Amygdala (tissue), 56 donors: Measurements from ENCODE around the gene ARMC6.
"Not testable (repeated sequence)": the region's sequence is repeated elsewhere in the genome, so short reads cannot be mapped to it uniquely, and the experiment has no call there.

Source experiments
- DNase-seq, 56 donors: peaks; one replicate each; lab custom pipeline; 2025; lab: John Stamatoyannopoulos, UW

ARMC6 gene

DNA sequence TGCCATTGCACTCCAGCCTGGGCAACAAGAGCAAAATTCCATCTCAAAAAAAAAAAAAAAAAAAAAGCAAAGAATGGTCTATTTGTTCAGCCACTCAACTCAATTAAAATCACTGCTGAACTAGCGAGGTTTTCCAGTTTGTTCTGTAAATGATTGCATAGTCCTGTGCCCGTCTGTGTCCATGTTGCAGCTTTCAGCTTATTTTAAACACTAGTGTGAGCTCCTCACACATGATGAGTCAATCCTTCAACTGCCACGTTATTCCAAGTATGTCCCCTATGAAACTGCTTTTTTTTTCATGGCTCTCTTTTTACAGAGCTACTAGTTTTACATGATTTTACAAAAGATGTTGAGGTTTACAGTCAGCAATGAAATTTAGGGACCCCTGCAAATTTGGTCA is 12.3 kb upstream of the ARMC6 start:
- DNase-seq, result peak in 3 of 56 donors; percentile 6 to 8 (median 8)

DNA sequence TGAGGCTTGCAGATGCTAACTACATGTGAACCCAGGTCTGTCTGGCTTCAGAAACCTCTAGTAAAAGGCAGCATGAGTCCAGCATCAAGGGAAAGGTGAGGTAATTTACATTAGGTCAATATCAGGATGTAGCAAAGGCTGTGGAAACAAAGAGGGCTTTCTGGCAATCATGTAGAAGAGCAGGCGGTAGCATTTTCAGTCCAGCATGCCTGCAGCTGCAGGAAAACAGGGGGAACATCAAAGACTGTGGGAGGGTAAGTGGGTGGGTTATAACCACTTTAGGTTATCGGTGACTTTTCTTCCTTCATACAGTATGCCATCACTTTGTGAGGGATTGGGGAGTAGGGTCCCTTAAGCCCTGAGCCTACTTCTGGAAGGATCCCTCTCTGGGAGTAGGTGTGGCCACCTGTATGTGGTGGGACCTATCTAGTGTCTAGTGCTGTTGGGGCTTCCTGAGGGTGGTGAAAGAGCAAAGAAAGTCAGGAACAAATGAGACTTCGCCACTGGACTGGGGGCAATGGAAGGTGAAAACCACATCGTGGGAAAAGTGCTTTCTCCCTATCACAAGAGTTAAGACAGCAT is 10.9 kb upstream of the ARMC6 start:
- no peak for DNase-seq

DNA sequence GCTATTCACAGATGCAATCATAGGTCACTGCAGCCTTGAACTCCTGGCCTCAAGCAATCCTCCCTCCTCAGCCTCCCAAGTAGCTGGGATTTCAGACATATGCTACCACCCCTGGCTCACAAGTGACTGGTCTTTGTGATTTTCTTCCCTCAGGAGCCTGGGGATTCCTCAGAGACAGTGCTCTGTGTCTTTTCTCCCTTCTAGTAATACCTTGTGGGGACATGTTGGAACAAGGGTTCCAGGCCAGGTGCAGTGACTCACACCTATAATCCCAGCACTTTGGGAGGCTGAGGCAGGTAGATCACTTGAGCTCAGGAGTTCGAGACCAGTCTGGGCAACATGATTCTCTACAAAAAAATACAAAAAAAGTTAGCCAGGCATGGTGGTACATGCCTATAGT is 10.0 kb upstream of the ARMC6 start:
- not testable (repeated sequence) for DNase-seq

DNA sequence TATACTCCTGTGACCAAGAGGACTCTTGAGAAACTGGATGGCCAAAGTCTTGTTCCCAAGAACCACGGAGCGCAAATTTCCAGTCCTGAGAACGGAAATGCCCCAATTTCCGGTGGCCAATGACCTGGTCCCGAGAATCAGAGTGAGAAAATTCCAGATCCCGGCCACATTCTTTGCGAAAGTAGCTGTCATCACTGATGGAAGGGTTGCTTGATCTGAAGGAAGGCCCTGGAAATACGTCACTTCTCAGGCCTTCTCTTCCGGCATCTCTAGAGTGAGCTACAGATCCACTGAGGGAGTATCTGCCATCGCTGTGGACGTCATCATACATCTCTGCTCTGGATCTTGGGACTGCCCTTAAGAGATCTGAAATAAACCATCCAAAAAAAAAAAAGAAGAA is 7.5 kb upstream of the ARMC6 start:
- no peak for DNase-seq

DNA sequence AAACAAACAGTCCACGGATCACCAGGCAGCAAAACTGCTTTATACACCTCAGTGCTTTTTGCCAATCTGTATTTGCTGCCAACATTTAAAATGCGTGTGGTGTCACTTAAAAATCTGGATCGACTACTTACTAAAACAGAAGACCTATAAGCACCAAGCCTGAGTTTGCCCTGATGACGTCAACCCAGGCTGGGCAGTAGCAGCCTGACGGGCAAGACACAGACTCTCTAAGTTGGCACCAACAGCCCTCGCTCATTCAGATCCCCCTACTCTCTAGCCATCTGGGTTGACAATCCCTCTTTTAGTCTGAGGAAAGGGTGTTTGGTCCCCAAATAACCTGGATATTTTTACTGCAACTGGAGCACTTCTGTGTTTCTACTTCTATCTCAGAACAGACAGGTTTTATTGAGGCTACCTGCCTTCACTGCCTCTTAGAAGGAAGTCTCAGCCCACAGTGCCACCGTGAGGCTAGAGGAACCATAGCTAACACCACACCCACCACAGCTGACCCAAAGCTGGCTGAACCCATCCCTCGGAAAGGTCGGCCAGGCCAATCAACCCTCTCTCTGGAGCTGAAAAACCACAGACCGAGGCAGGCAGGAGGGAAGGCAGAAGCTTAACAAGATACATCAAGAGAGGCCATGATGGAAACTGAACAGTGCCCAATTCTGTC is 7.0 kb upstream of the ARMC6 start:
- peak in 9 of 56 donors; percentile 1 to 14 (median 4) for DNase-seq

DNA sequence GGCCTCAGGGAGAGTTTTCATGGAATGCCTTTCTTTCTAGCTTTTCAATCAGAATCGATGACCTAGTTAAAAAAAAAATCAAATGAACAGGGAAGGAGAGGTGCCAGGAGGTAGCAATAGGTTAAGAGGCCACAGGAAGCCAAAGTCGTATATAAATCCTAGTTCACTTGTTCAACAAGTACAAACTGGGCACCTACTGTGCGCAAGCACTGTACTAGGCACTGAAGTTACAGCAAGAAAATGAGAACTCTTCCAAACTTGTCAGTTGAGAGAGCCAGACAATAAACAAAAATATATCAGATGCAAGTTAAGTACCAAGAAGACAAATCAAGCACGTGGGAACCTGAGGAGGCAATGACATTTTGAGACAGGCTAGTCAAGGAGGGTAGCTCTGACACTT is 6.2 kb upstream of the ARMC6 start:
- DNase-seq, result no peak

DNA sequence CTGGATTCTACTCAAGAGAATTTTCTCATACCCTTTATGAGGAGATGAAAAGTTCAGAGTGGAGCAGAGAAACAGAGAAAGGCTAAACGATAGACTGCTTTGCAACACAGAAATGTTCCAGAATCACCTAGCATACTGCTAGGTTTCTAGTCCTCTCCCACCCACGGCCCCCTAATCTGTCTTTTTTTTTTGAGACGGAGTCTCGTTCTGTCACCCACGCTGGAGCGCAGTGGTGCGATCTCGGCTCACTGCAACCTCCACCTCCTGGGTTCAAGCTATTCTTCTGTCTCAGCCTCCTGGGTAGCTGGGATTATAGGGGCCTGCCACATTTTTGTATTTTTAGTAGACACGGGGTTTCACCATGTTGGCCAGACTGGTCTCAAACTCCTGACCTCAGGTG is 4.9 kb upstream of the ARMC6 start:
- DNase-seq, result no peak

DNA sequence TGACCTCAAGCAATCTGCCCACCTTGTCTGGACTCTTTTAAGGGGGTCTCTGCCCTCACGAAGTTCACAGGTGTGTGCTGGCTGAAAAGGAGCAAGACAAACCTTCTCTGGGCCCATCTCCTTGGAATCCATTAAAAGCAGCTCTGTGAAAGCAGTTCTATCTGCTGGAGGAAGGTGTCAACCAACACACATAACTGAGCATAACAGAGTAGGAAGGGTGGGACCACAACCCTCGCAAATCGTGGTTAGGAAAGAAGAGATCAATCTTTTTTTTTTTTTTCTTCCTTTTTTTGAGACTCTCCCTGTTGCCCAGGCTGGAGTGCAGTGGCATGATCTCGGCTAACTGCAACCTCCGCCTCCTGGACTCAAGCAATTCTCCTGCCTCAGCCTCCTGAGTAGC is 1.5 kb upstream of the ARMC6 start:
- DNase-seq, result no peak

DNA sequence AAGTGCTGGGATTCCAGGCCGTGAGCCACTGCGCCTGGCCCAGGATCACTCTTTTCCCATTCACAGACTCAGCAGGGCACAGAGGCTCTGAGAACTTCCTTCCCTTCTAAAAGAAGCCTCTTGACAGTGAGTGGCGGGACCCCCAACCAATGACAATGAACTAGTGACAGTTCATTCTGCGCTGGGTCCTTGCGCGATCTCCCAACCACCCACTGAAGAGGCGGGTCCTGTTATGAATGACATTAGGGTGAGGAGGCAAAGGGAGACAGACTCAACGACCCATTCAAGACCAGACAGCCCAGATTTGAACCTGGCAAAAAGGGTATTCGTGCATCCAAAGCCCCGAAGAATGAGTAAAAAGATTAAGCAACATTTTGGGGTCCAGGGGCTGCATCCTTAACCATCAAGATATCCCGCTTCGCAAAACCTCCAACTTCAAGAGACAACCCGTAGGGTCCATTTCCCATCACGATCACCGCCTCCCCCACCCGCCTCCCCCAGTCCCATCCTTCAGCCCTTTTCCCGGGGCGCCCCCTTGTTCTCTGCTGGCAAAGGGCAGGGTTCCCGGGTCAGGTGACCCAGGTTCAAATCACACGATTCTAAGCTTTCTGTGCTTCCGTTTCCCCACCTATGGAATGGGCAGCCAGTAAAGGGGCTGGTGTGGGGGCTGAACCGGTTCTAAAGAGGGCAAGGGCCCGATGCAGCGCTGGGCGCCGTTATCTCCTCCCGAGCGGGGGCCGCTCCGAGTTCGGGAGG is 805 bp upstream of the ARMC6 start:
- peak in 54 of 56 donors; percentile 5 to 89 (median 73) for DNase-seq

DNA sequence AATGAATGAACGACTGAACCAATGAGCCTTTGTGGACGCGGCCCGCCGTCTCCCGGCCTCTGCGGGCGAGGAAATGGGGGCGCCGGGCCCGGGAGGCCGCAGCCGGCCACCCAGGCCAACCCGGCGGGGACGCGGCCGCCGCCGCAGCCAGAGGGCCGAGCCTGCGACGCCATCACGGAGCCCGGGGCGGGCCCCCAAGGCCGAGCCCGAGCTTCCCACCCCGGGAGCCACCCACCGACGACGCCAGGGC is 302 bp upstream of the ARMC6 start:
- peak in 1 of 56 donors; percentile 45 for DNase-seq

DNA sequence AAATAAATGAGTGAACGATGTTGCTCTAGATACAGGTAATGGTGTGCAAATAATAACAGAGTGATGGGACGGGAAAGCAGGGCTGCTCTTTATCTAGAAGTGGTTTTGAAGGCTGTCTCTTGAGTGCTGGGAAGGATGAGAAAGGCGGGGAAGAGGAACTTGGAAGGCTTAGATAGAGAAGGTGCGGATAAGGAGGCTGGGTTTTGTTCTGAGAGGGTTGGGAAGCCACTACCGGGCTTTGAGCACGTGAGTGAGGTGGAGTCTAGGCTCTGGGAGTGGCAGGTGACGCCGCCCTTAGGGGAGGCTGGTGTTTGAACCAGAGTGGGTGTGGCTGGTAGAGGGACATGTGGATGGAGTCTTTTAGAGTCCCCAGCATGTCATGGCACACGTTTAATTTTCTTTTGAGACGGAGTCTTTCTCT is 811 bp downstream of the ARMC6 start:
- peak in 18 of 56 donors; percentile 4 to 42 (median 22) for DNase-seq

DNA sequence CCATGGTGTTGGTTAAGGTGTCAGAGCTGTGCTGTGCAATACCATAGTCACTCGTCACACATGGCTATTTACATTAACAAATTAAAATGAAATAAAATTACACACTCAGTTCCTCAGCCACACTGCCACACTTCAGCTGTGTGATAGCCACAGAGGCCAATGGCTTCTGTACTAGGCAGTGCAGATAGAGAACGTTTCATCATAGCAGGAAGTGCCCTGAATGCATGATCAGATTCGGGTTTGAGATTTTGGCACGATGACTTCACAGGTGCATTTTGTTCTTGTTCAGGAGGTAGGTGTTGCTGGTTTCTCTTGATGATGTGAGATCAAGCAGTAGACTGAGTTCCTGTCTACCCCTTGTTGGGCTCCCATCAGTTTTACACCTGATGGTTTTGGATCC is 6.5 kb downstream of the ARMC6 start:
- no peak for DNase-seq

DNA sequence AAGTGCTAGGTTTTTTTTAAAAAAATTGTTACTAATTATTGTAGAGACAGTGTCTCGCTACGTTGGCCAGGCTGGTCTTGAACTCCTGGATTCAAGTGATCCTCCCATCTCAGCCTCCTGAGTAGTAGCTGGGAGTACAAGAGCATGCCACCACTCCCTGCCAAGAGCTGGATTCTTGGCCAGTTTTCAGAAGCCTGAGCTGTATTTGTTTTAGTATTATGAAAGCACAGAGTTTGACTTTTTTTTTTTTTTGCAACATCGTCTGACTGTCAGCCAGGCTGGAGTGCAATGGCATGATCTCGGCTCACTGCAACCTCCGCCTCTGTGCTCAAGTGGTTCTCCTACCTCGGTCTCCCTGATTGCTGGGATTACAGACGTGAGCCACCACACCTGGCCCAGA is 7.0 kb downstream of the ARMC6 start:
- no peak for DNase-seq

DNA sequence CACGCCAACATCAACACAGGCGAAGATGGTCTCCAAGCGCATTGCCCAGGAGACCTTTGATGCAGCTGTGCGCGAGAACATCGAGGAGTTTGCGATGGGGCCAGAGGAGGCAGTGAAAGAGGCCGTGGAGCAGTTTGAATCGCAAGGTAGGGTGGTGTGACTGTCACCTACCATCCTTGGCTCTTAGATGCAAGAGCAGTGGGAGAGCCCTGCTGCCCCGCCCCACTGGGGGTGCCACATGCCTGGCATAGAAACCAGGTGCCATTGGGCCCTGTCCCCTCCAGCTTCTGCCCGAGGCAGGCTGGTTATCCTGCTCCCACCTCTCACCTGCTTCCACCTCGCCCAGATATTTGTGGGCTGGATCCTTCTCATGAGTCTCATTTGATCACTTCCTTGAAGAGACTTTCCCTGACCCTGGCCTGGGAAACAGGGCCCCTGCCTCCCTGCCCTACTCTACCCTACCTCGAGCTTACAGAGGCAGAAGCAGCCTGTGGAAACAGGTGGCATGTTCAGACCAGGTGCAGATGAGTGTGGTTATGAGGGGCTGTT is 9.4 kb downstream of the ARMC6 start:
- no peak for DNase-seq

DNA sequence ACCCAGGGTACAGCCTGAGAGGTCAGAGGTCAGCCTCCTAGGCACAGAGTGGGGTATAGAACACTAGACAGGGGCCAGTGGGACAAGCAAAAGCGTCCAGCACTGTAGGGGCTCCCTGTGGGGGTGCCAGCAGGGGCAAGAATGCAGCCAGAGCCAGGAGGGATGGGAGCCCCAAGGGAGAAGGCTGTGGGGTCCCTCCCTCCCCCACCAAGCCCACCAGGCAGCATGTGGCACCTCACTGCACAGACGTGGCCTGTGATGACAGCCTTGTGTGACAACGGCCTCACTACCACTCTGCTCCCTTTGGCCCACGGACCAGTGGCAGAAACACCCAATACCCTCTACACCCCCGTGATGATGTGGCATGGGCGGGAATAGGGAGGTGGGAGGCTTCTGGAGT is 10.1 kb downstream of the ARMC6 start:
- DNase-seq, result no peak

DNA sequence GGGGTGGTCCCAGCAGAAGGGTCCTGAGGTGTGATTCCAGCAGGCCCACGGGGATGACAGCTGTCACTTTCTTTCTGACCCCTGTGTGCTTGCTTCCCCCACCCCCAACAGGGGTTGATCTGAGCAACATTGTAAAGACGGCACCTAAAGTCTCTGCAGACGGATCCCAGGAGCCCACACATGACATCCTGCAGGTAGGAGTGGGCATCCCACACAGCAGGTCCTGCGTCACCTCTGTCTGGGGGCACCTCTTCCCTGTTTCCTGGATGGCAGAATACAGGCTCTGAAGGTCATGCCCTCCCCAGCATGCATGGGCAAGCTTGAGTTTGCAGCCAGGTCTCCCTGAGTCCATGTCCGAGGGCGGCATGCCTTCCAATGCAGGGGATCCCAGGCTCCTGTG is 10.5 kb downstream of the ARMC6 start:
- no peak for DNase-seq

DNA sequence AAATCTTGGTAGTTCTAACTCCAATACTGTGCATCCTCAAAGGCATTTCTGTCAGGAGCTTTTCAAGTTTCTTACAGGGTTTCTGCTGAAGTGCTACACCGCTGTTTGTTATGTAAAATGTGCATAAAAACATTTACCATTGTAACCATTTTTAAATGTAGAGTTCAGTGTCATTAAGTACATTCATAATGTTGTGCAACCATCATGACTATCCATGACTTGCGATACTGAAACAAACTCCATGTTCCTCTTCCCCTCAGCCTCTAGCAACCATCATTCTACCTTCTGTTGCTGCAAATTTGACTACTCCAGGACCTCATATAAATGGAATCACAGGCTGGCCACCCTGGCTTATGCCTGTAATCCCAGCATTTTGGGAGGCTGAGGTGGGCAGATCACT is 16.0 kb downstream of the ARMC6 start:
- no peak for DNase-seq

DNA sequence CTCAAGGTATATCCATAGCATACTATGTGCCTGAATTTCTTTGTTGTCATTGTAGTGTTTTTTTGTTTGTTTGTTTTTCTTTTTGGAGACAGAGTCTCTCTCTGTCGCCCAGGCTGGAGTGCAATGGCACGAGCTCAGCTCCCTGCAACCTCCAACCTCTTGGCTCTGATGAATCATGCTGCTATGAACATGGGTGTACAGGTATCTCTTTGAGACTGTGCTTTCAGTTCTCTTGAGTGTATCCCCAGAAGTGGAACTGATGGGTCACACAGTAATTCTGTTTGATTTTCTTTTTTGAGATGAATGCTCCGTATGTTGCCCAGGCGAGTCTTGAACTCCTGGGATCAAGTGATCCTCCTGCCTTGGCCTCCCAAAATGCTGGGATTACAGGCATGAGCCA is 16.7 kb downstream of the ARMC6 start:
- no peak for DNase-seq

DNA sequence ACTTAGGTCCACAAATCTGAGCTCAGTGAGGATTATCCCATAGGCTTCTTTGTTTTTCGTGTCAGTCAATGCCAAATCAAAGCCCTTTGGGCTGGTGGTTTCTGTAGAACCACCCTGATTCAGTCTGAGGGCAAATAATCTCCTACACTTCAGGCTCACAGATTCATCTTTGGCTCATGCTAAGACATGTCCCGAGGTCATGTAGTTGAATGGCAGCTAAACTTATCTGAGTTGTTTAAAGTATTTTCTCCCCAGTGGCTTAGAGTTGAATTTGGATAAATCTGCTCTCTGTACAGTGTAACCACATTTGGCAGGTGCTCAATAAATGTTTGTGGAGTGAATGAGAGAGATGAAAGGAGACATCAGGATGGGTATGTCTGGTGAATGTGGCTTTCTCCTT is 17.3 kb downstream of the ARMC6 start:
- DNase-seq, result no peak

DNA sequence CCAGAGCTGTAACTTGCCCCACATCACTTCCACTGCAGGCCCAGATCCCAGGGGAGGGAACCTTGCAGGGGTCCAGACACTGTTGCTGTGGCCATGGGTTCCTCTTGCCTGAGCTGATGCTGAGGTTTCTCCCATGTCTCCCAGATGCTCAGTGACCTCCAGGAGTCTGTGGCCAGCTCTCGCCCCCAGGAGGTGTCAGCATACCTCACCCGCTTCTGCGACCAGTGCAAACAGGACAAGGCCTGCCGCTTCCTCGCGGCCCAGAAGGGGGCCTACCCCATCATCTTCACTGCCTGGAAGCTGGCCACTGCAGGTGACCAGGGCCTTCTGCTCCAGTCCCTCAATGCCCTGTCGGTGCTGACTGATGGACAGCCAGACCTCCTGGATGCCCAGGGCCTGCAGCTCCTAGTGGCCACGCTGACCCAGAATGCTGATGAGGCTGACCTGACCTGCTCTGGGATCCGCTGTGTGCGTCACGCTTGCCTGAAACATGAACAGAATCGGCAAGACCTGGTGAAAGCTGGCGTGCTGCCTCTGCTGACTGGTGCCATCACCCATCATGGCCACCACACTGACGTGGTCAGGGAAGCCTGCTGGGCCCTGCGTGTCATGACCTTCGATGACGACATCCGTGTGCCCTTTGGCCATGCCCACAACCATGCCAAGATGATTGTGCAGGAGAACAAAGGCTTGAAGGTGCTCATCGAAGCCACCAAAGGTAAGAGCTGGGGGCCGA is 18.2 kb downstream of the ARMC6 start:
- no peak for DNase-seq

DNA sequence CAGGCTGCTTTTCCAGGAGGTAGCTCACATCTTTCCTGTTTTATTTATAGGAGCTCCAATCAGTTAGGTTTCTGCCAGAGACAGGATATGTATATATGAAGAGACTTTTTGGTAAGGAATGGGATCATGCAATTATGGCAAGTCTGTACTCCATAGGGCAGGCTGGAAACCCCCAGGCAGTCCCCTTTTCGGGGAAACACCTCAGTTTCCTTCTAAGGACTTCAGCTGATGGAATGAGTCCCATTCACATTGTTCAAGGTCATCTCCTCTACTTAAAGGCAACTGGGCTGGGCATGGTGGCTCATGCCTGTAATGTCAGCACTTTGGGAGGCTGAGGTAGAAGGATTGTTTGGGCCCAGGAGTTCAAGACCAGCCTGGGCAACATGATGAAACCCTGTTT is 19.5 kb downstream of the ARMC6 start:
- no peak for DNase-seq
